MM.1S (cell line): ENCODE results near the gene FOXP1.

Source experiments
- CTCF ChIP-seq: fragments of 300-600 bp; sonication (generic); IDR thresholded peaks from 2 replicates; pipeline ENCODE4 v1.5.1; 2016; ENCODE audit warnings: antibody characterized with exemption, low read length, mixed read lengths
- EZH2 ChIP-seq: fragments of 300-600 bp; sonication (generic); optimal IDR thresholded peaks from 2 replicates; pipeline ENCODE3; 2017; ENCODE audit warnings: low read depth, mild to moderate bottlenecking, antibody characterized with exemption, low read length, mixed read lengths
- EZH2phosphoT487 ChIP-seq: fragments of 300-600 bp; sonication (generic); IDR thresholded peaks from 2 replicates; pipeline ENCODE4 v1.6.1; 2018; ENCODE audit warnings: antibody characterized with exemption, low read length

- TF ChIP-seq CTCF (no peak), EZH2 (no peak), EZH2phosphoT487 (no peak)
These were observed 85.0 kb downstream of the FOXP1 start for GRCh38 chr3:71498543-71498942.
